Measurements from ENCODE around the gene SNCB.

Gene SNCB

GRCh38 chr5:176637556-176637955, 7.2 kb upstream of the SNCB start:
- Histone ChIP-seq H3F3A (ENCODE audit: insufficient read depth, low read length) (no peaks in the 10 kb centered on the region), H2AFZ (ENCODE audit: low read length) (no peak overlapping the region), H3K27ac (ENCODE audit: low read length) (no peak overlapping the region), H3K36me3 (replicated peaks; ENCODE audit: insufficient read depth, low read length) (no peaks in the 10 kb centered on the region), H3K9me3 (replicated peaks; ENCODE audit: insufficient read depth, low read length) (no peaks in the 10 kb centered on the region), H3K27me3 (replicated peaks; ENCODE audit: insufficient read depth, low read length) (peaks cover 58% of the 10 kb centered on the region), H3K9me2 (replicated peaks; ENCODE audit: insufficient read depth, low read length) (no peaks in the 10 kb centered on the region), H3K4me2 (ENCODE audit: low read depth, low read length) (no peak overlapping the region), H4K20me1 (ENCODE audit: insufficient read depth, low read length) (no peaks in the 10 kb centered on the region), H3K4me1 (ENCODE audit: low read length) (no peaks in the 10 kb centered on the region), H3K9ac (ENCODE audit: low read length) (no peak overlapping the region), H3K4me3 (ENCODE audit: low read length) (no peak overlapping the region), H3K79me2 (ENCODE audit: low read length) (no peaks in the 10 kb centered on the region)
- TF ChIP-seq EZH2phosphoT487 (IDR thresholded peaks at IDR 0.05; ENCODE audit: low read length), result no peak
- TF ChIP-seq EZH2 (optimal IDR thresholded peaks at IDR 0.05; ENCODE audit: low read depth, low read length), result no peak
- no peak for TF ChIP-seq CTCF (IDR thresholded peaks at IDR 0.05; ENCODE audit: low read length)
- DNase-seq, result no peak

- no peak overlapping the region for H2AFZ ChIP-seq (ENCODE audit: low read length)
- H3F3A ChIP-seq (ENCODE audit: insufficient read depth, low read length), result no peaks in the 10 kb centered on the region
- H3K27ac ChIP-seq (ENCODE audit: low read length), result no peak overlapping the region
- H3K27me3 ChIP-seq (replicated peaks; ENCODE audit: insufficient read depth, low read length), result peaks cover 68% of the 10 kb centered on the region
- H3K4me1 ChIP-seq (ENCODE audit: low read length), result no peaks in the 10 kb centered on the region
- no peaks in the 10 kb centered on the region for H3K79me2 ChIP-seq (ENCODE audit: low read length)
- no peak overlapping the region for H3K9ac ChIP-seq (ENCODE audit: low read length)
- H3K9me3 ChIP-seq (replicated peaks; ENCODE audit: insufficient read depth, low read length), result no peaks in the 10 kb centered on the region
- no peak overlapping the region for H3K4me2 ChIP-seq (ENCODE audit: low read depth, low read length)
- no peaks in the 10 kb centered on the region for H3K36me3 ChIP-seq (replicated peaks; ENCODE audit: insufficient read depth, low read length)
- TF ChIP-seq EZH2phosphoT487 (IDR thresholded peaks at IDR 0.05; ENCODE audit: low read length) (no peak), EZH2 (optimal IDR thresholded peaks at IDR 0.05; ENCODE audit: low read depth, low read length) (no peak), CTCF (IDR thresholded peaks at IDR 0.05; ENCODE audit: low read length) (no peak)
- no peaks in the 10 kb centered on the region for H3K9me2 ChIP-seq (replicated peaks; ENCODE audit: insufficient read depth, low read length)
- H3K4me3 ChIP-seq (ENCODE audit: low read length), result no peak overlapping the region
- H4K20me1 ChIP-seq (ENCODE audit: insufficient read depth, low read length), result no peaks in the 10 kb centered on the region
- no peak for DNase-seq
These were observed 6.1 kb upstream of the SNCB start for GRCh38 chr5:176636426-176636825.

GRCh38 chr5:176633598-176633997, 3.3 kb upstream of the SNCB start:
- Histone ChIP-seq H3K9ac (ENCODE audit: low read length) (no peak overlapping the region), H3K4me2 (ENCODE audit: low read depth, low read length) (no peak overlapping the region), H3K27me3 (replicated peaks; ENCODE audit: insufficient read depth, low read length) (peaks cover 93% of the 10 kb centered on the region), H3K79me2 (ENCODE audit: low read length) (no peaks in the 10 kb centered on the region), H3K9me2 (replicated peaks; ENCODE audit: insufficient read depth, low read length) (no peaks in the 10 kb centered on the region), H4K20me1 (ENCODE audit: insufficient read depth, low read length) (no peaks in the 10 kb centered on the region), H3K4me1 (ENCODE audit: low read length) (no peaks in the 10 kb centered on the region), H3K36me3 (replicated peaks; ENCODE audit: insufficient read depth, low read length) (no peaks in the 10 kb centered on the region), H2AFZ (ENCODE audit: low read length) (no peak overlapping the region), H3F3A (ENCODE audit: insufficient read depth, low read length) (no peaks in the 10 kb centered on the region), H3K9me3 (replicated peaks; ENCODE audit: insufficient read depth, low read length) (no peaks in the 10 kb centered on the region), H3K27ac (ENCODE audit: low read length) (no peak overlapping the region), H3K4me3 (ENCODE audit: low read length) (no peak overlapping the region)
- TF ChIP-seq EZH2 (optimal IDR thresholded peaks at IDR 0.05; ENCODE audit: low read depth, low read length), result no peak
- TF ChIP-seq EZH2phosphoT487 (IDR thresholded peaks at IDR 0.05; ENCODE audit: low read length), result no peak
- TF ChIP-seq CTCF (IDR thresholded peaks at IDR 0.05; ENCODE audit: low read length), result no peak
- DNase-seq, result no peak

All from MM.1S (cell line).